ENCODE data around the gene SLC30A2. TPM values are rescaled to one million over a fixed set of nuclear protein-coding genes. Genes with fewer than 3 reads are reported as not detected.

SLC30A2 gene
- total RNA-seq, 1 experiment from 2014 or later = 0.23 TPM

DNA sequence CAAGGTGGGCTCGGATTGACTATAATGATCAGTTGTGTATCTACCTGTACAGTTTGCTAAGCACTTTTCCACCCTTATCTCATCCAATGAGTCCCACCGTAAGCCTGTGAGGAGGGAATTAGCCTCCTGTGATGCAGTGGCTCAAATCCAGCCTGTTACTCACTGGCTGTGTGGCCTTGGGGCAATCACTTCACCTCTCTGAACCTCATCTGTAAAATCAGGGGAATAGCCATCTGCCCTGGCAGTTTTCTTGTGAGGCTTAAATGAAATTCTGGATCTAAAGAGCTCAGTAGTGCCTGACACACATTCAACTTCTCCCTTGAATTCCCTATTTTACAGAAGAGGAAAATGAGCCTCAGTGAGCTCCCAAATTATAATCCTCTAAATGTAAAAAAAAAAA is 31.7 kb downstream of the SLC30A2 start:
- H3K9me3 ChIP-seq (ENCODE audit: control insufficient read depth, insufficient read depth, low read depth, low read length) = no peaks in the 10 kb centered on the region
- in situ Hi-C loops (cut with HindIII; ENCODE audit: low pct_unique_long_range_greater_than_20kb, low sequenced_read_pairs) (no loop called here), intact Hi-C loops (cut with micrococcal nuclease; ENCODE audit: unreplicated experiment) (no loop called here)
- BruUV-seq (replicated peaks) = no TSS peak
- DNase-seq (ENCODE audit: low read depth, low spot score) (no peak), ATAC-seq (no peak)
- H3K36me3 ChIP-seq (ENCODE audit: control insufficient read depth, insufficient read depth, low read length) = no peaks in the 10 kb centered on the region
- H3K27ac ChIP-seq (ENCODE audit: low read length) = no peak overlapping the region
- 0 out of 2 replicates have a peak, but pooled peaks cover 3% of the 10 kb centered on the region for H3K4me1 ChIP-seq (ENCODE audit: control insufficient read depth, insufficient read depth, low read length)
- TF ChIP-seq, protein P1, sequence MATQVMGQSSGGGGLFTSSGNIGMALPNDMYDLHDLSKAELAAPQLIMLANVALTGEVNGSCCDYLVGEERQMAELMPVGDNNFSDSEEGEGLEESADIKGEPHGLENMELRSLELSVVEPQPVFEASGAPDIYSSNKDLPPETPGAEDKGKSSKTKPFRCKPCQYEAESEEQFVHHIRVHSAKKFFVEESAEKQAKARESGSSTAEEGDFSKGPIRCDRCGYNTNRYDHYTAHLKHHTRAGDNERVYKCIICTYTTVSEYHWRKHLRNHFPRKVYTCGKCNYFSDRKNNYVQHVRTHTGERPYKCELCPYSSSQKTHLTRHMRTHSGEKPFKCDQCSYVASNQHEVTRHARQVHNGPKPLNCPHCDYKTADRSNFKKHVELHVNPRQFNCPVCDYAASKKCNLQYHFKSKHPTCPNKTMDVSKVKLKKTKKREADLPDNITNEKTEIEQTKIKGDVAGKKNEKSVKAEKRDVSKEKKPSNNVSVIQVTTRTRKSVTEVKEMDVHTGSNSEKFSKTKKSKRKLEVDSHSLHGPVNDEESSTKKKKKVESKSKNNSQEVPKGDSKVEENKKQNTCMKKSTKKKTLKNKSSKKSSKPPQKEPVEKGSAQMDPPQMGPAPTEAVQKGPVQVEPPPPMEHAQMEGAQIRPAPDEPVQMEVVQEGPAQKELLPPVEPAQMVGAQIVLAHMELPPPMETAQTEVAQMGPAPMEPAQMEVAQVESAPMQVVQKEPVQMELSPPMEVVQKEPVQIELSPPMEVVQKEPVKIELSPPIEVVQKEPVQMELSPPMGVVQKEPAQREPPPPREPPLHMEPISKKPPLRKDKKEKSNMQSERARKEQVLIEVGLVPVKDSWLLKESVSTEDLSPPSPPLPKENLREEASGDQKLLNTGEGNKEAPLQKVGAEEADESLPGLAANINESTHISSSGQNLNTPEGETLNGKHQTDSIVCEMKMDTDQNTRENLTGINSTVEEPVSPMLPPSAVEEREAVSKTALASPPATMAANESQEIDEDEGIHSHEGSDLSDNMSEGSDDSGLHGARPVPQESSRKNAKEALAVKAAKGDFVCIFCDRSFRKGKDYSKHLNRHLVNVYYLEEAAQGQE (IDR thresholded peaks at IDR 0.05; ENCODE audit: insufficient read depth in 1 of 2, low read depth in 2 of 2, low read length in 1 of 2) = no peak
- TF ChIP-seq, protein P2, sequence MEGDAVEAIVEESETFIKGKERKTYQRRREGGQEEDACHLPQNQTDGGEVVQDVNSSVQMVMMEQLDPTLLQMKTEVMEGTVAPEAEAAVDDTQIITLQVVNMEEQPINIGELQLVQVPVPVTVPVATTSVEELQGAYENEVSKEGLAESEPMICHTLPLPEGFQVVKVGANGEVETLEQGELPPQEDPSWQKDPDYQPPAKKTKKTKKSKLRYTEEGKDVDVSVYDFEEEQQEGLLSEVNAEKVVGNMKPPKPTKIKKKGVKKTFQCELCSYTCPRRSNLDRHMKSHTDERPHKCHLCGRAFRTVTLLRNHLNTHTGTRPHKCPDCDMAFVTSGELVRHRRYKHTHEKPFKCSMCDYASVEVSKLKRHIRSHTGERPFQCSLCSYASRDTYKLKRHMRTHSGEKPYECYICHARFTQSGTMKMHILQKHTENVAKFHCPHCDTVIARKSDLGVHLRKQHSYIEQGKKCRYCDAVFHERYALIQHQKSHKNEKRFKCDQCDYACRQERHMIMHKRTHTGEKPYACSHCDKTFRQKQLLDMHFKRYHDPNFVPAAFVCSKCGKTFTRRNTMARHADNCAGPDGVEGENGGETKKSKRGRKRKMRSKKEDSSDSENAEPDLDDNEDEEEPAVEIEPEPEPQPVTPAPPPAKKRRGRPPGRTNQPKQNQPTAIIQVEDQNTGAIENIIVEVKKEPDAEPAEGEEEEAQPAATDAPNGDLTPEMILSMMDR (IDR thresholded peaks at IDR 0.05) = no peak
- TF ChIP-seq POLR2AphosphoS5 (IDR thresholded peaks at IDR 0.05; ENCODE audit: low read depth, low read length) (no peak), TCF7L2 (IDR thresholded peaks at IDR 0.05; ENCODE audit: low read depth, low read length) (no peak), SIN3A (IDR thresholded peaks at IDR 0.05; ENCODE audit: borderline replicate concordance, insufficient read depth, low read depth, low read length) (no peak)
- H3K4me3 ChIP-seq (ENCODE audit: low read depth in 2 of 2, low read length in 2 of 2) = no peak overlapping the region
- POLR2A ChIA-PET = interaction anchor here (0.7 kb wide), 1 partner anchor 190 kb away, joined by 6 read pairs; no protein-coding TSS in a partner anchor
- H3K27me3 ChIP-seq (ENCODE audit: control insufficient read depth, insufficient read depth, low read length) = no peaks in the 10 kb centered on the region
- CTCF ChIA-PET = interaction anchor here (1.1 kb wide), 1 partner anchor 34 kb away, joined by 3 read pairs; no protein-coding TSS in a partner anchor

DNA sequence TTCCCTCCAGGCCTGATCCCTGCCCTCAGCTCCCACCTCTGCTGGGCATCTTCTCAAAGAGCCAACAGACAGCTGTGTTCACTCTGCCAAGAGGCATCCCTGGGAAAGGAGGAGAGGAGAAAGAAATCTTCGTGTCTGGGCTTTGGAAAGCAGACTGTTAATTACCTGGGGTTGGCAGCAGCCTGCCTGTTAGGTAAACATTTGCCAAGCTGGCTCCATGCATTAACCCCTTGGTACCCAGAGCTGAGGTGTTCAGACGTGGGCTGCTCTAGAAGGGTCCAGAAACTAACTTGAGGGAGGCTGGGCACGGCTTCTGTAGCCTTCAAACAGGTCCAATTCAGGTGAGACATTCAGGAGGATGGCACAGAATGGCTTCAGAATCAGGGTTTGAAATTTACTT is 33.1 kb downstream of the SLC30A2 start:
- Histone ChIP-seq H3K36me3 (ENCODE audit: control insufficient read depth, insufficient read depth, low read length) (no peaks in the 10 kb centered on the region), H3K4me1 (ENCODE audit: control insufficient read depth, insufficient read depth, low read length) (0 out of 2 replicates have a peak, but pooled peaks cover 3% of the 10 kb centered on the region), H3K27ac (ENCODE audit: low read length) (no peak overlapping the region), H3K27me3 (ENCODE audit: control insufficient read depth, insufficient read depth, low read length) (no peaks in the 10 kb centered on the region), H3K9me3 (ENCODE audit: control insufficient read depth, insufficient read depth, low read depth, low read length) (no peaks in the 10 kb centered on the region), H3K4me3 (ENCODE audit: low read depth in 2 of 2, low read length in 2 of 2) (no peak overlapping the region)
- in situ Hi-C loops (cut with HindIII; ENCODE audit: low pct_unique_long_range_greater_than_20kb, low sequenced_read_pairs) = no loop called here
- TF ChIP-seq POLR2AphosphoS5 (IDR thresholded peaks at IDR 0.05; ENCODE audit: low read depth, low read length) (no peak), TCF7L2 (IDR thresholded peaks at IDR 0.05; ENCODE audit: low read depth, low read length) (no peak), SIN3A (IDR thresholded peaks at IDR 0.05; ENCODE audit: borderline replicate concordance, insufficient read depth, low read depth, low read length) (no peak)
- TF ChIP-seq, protein P1 (IDR thresholded peaks at IDR 0.05; ENCODE audit: insufficient read depth in 1 of 2, low read depth in 2 of 2, low read length in 1 of 2) = no peak
- TF ChIP-seq, protein P2 (IDR thresholded peaks at IDR 0.05) = no peak
- intact Hi-C loops (cut with micrococcal nuclease; ENCODE audit: unreplicated experiment) = no loop called here
- no peak for ATAC-seq
- ChIA-PET CTCF (no interaction called here), POLR2A (no interaction called here)
- DNase-seq (ENCODE audit: low read depth, low spot score) = no peak
- BruUV-seq (replicated peaks) = no TSS peak
